HEK293 (cell line): ENCODE results near the gene ZCCHC24.

ENCODE experiments used
- CTCF ChIA-PET: fragments of 350-600 bp; formaldehyde crosslinking; extraction: SDS; loops from one replicate; lab custom pipeline; 2021; ENCODE audit warnings: antibody characterized with exemption; lab: Yijun Ruan, JAX
- POLR2A ChIA-PET: fragments of 300-600 bp; formaldehyde crosslinking; extraction: SDS; loops from one replicate; lab custom pipeline; 2020; ENCODE audit warnings: antibody characterized with exemption, inconsistent platforms; lab: Yijun Ruan, JAX
- H3K27ac ChIP-seq: fragments of 200-500 bp; sonication (Bioruptor generic); 2 replicates; pipeline ENCODE4 v1.5.1; 2014; ENCODE audit warnings: low read depth, low read length, control low read depth, inconsistent platforms; ENCODE audit errors: extremely low read depth
- H3K36me3 ChIP-seq, 2 experiments: fragments of 200-500 bp in 1 of 2; sonication (Bioruptor generic) in 1 of 2; 1 replicate in 1 of 2; 2 replicates in 1 of 2; pipeline ENCODE4 v1.5.1; 2014 to 2017; ENCODE audit warnings: inconsistent platforms in 2 of 2, low read length in 2 of 2; ENCODE audit not compliant: control insufficient read depth in 2 of 2, insufficient read depth in 1 of 2
- H3K4me1 ChIP-seq: fragments of 200-500 bp; sonication (Bioruptor generic); 2 replicates; pipeline ENCODE4 v1.5.1; 2014; ENCODE audit warnings: mild to moderate bottlenecking, low read length, inconsistent platforms; ENCODE audit not compliant: control insufficient read depth, insufficient read depth
- H3K4me3 ChIP-seq: 2 replicates; pipeline ENCODE4 v1.5.1; 2011; ENCODE audit warnings: low read depth, mild to moderate bottlenecking, control low read depth, low read length, moderate library complexity
- H3K9me3 ChIP-seq: fragments of 200-500 bp; sonication (Bioruptor generic); 2 replicates; pipeline ENCODE4 v1.5.1; 2014; ENCODE audit warnings: low read depth, low read length, inconsistent platforms; ENCODE audit not compliant: control insufficient read depth, insufficient read depth
- FEZF1 ChIP-seq: fragments of 450-650 bp; formaldehyde crosslinking; IDR thresholded peaks from 2 replicates; pipeline ENCODE4 v1.5.1; 2016; ENCODE audit warnings: missing biosample characterization, missing genetic modification characterization
- GFI1B ChIP-seq: fragments of 450-650 bp; formaldehyde crosslinking; IDR thresholded peaks from 2 replicates; pipeline ENCODE4 v1.5.1; 2016; ENCODE audit warnings: missing biosample characterization, missing genetic modification characterization
- GLIS2 ChIP-seq: fragments of 450-650 bp; formaldehyde crosslinking; IDR thresholded peaks from 2 replicates; pipeline ENCODE4 v1.5.1; 2016; ENCODE audit warnings: missing biosample characterization, missing genetic modification characterization
- KLF8 ChIP-seq: fragments of 450-650 bp; formaldehyde crosslinking; IDR thresholded peaks from 2 replicates; pipeline ENCODE4 v1.5.1; 2016; ENCODE audit warnings: missing biosample characterization, missing genetic modification characterization
- MZF1 ChIP-seq: fragments of 450-650 bp; formaldehyde crosslinking; IDR thresholded peaks from 2 replicates; pipeline ENCODE4 v1.5.1; 2017; ENCODE audit warnings: missing biosample characterization, missing genetic modification characterization, borderline replicate concordance
- PRDM4 ChIP-seq: fragments of 450-650 bp; formaldehyde crosslinking; IDR thresholded peaks from 2 replicates; pipeline ENCODE4 v1.5.1; 2017; ENCODE audit warnings: missing biosample characterization, missing genetic modification characterization
- YY1 ChIP-seq: fragments of 450-650 bp; formaldehyde crosslinking; IDR thresholded peaks from 2 replicates; pipeline ENCODE4 v1.5.1; 2018; ENCODE audit warnings: missing biosample characterization, missing genetic modification characterization
- ZFHX2 ChIP-seq: fragments of 450-650 bp; formaldehyde crosslinking; conservative IDR thresholded peaks from 2 replicates; pipeline ENCODE4 v1.5.1; 2016; ENCODE audit warnings: missing biosample characterization, missing genetic modification characterization
- ZNF146 ChIP-seq: fragments of 450-650 bp; formaldehyde crosslinking; IDR thresholded peaks from 2 replicates; pipeline ENCODE4 v1.5.1; 2016; ENCODE audit warnings: missing biosample characterization, missing genetic modification characterization
- ZNF157 ChIP-seq: fragments of 450-650 bp; formaldehyde crosslinking; IDR thresholded peaks from 2 replicates; pipeline ENCODE4 v1.5.1; 2016; ENCODE audit warnings: missing biosample characterization, missing genetic modification characterization
- ZNF19 ChIP-seq: fragments of 450-650 bp; formaldehyde crosslinking; IDR thresholded peaks from 2 replicates; pipeline ENCODE4; 2016; ENCODE audit warnings: missing biosample characterization, missing genetic modification characterization, low read depth
- ZNF223 ChIP-seq: fragments of 450-650 bp; formaldehyde crosslinking; IDR thresholded peaks from 2 replicates; pipeline ENCODE4 v1.5.1; 2016; ENCODE audit warnings: missing biosample characterization, missing genetic modification characterization
- ZNF24 ChIP-seq: fragments of 450-650 bp; formaldehyde crosslinking; IDR thresholded peaks from 2 replicates; pipeline ENCODE4 v1.5.1; 2016; ENCODE audit warnings: missing biosample characterization, missing genetic modification characterization
- ZNF416 ChIP-seq: fragments of 450-650 bp; formaldehyde crosslinking; IDR thresholded peaks from 2 replicates; pipeline ENCODE4 v1.5.1; 2016; ENCODE audit warnings: missing biosample characterization, missing genetic modification characterization
- ZNF530 ChIP-seq: fragments of 450-650 bp; formaldehyde crosslinking; IDR thresholded peaks from 2 replicates; pipeline ENCODE4 v1.5.1; 2016; ENCODE audit warnings: low read depth, missing biosample characterization, missing genetic modification characterization
- ZNF548 ChIP-seq: fragments of 450-650 bp; formaldehyde crosslinking; IDR thresholded peaks from 2 replicates; pipeline ENCODE4 v1.5.1; 2016; ENCODE audit warnings: missing biosample characterization, missing genetic modification characterization
- ZNF555 ChIP-seq: fragments of 450-650 bp; formaldehyde crosslinking; conservative IDR thresholded peaks from 2 replicates; pipeline ENCODE4 v1.5.1; 2017; ENCODE audit warnings: missing biosample characterization, mild to moderate bottlenecking, missing genetic modification characterization, inconsistent platforms
- ZNF561 ChIP-seq: fragments of 450-650 bp; IDR thresholded peaks from 2 replicates; pipeline ENCODE4 v1.5.1; 2018; ENCODE audit warnings: missing biosample characterization, missing genetic modification characterization, borderline replicate concordance
- ZNF639 ChIP-seq: fragments of 450-650 bp; formaldehyde crosslinking; IDR thresholded peaks from 2 replicates; pipeline ENCODE4 v1.5.1; 2016; ENCODE audit warnings: missing biosample characterization, missing genetic modification characterization
- ZNF645 ChIP-seq: fragments of 450-650 bp; formaldehyde crosslinking; IDR thresholded peaks from 2 replicates; pipeline ENCODE4; 2016; ENCODE audit warnings: missing biosample characterization, missing genetic modification characterization
- ZNF654 ChIP-seq: fragments of 450-650 bp; formaldehyde crosslinking; IDR thresholded peaks from 2 replicates; pipeline ENCODE4 v1.5.1; 2016; ENCODE audit warnings: low read depth, missing biosample characterization, missing genetic modification characterization
- ZNF707 ChIP-seq: fragments of 450-650 bp; formaldehyde crosslinking; IDR thresholded peaks from 2 replicates; pipeline ENCODE4 v1.5.1; 2016; ENCODE audit warnings: missing biosample characterization, missing genetic modification characterization
- ZNF777 ChIP-seq: fragments of 450-650 bp; formaldehyde crosslinking; IDR thresholded peaks from 2 replicates; pipeline ENCODE4 v1.5.1; 2017; ENCODE audit warnings: missing biosample characterization, missing genetic modification characterization, borderline replicate concordance
- ZNF792 ChIP-seq: fragments of 450-650 bp; formaldehyde crosslinking; IDR thresholded peaks from 2 replicates; pipeline ENCODE4 v1.5.1; 2016; ENCODE audit warnings: missing biosample characterization, missing genetic modification characterization
- ZSCAN5A ChIP-seq: fragments of 450-650 bp; formaldehyde crosslinking; IDR thresholded peaks from 2 replicates; pipeline ENCODE4 v1.5.1; 2016; ENCODE audit warnings: missing biosample characterization, missing genetic modification characterization
- TF ChIP-seq, protein P1 (sequence below): fragments of 450-650 bp; formaldehyde crosslinking; IDR thresholded peaks from 2 replicates; pipeline ENCODE4 v1.5.1; 2016; ENCODE audit warnings: missing biosample characterization, missing genetic modification characterization

ZCCHC24 gene

DNA sequence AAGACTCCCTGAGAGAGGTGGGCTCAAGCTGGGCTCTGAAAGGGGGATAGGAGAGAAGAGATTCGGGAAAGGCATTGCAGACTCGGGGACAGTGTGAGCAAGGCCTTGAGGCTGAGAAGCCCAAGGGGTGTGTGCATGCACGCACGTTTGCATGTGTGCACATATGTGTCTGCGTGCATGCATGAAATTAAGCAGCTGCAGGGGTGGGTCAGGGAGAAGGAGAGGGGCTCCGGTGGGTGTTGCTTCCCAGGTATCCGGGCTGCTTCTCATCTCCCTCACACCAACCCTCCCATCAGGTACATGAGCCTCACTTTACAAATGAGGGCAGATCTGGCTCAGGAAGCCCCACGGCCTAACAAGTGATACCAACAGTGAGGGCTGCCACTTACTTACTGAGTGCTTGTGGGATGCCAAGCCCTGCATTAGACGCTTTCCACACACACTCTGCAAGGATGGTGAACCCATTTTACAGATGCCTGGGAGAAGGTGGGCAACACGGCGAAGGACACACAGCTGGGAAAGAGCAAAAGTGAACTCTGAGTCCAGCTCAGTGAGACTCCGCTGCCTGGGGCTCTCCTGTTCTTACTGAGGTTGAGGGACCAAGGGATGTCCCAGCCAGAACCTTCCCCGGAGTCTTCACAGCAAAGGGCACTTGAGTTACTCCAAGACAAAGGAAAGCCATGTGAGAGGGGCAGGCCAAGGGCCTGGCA is 26.4 kb downstream of the ZCCHC24 start:
- no peak for TF ChIP-seq ZNF19
- no peak for TF ChIP-seq FEZF1 (tag by site-specific recombination)
- no peak for TF ChIP-seq ZFHX2
- TF ChIP-seq ZNF792 (tag by site-specific recombination): no peak
- TF ChIP-seq ZNF146 (tag by site-specific recombination): no peak
- TF ChIP-seq, protein P1, sequence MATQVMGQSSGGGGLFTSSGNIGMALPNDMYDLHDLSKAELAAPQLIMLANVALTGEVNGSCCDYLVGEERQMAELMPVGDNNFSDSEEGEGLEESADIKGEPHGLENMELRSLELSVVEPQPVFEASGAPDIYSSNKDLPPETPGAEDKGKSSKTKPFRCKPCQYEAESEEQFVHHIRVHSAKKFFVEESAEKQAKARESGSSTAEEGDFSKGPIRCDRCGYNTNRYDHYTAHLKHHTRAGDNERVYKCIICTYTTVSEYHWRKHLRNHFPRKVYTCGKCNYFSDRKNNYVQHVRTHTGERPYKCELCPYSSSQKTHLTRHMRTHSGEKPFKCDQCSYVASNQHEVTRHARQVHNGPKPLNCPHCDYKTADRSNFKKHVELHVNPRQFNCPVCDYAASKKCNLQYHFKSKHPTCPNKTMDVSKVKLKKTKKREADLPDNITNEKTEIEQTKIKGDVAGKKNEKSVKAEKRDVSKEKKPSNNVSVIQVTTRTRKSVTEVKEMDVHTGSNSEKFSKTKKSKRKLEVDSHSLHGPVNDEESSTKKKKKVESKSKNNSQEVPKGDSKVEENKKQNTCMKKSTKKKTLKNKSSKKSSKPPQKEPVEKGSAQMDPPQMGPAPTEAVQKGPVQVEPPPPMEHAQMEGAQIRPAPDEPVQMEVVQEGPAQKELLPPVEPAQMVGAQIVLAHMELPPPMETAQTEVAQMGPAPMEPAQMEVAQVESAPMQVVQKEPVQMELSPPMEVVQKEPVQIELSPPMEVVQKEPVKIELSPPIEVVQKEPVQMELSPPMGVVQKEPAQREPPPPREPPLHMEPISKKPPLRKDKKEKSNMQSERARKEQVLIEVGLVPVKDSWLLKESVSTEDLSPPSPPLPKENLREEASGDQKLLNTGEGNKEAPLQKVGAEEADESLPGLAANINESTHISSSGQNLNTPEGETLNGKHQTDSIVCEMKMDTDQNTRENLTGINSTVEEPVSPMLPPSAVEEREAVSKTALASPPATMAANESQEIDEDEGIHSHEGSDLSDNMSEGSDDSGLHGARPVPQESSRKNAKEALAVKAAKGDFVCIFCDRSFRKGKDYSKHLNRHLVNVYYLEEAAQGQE (tag by site-specific recombination): no peak
- TF ChIP-seq ZNF548 (tag by site-specific recombination): no peak
- TF ChIP-seq MZF1: no peak
- no peak for TF ChIP-seq ZNF530 (tag by site-specific recombination)
- TF ChIP-seq KLF8: no peak
- TF ChIP-seq ZNF555 (tag by site-specific recombination): no peak
- TF ChIP-seq ZNF561 (tag by site-specific recombination): no peak
- TF ChIP-seq ZNF24: no peak
- POLR2A ChIA-PET: no interaction called here
- Histone ChIP-seq H3K4me3 (no peak overlapping the region), H3K27ac (no peak overlapping the region), H3K36me3 (peaks cover 0 to 26% of the 10 kb centered on the region in 2 experiments; a peak in 1 of 3 replicates), H3K4me1 (peaks cover 6% of the 10 kb centered on the region; the same call in 1 of the 2 replicates), H3K9me3 (no peaks in the 10 kb centered on the region)
- CTCF ChIA-PET: interaction anchor here (0.6 to 1.7 kb wide), 2 partner anchors 18 to 46 kb away, joined by 4 read pairs; no protein-coding TSS in a partner anchor

DNA sequence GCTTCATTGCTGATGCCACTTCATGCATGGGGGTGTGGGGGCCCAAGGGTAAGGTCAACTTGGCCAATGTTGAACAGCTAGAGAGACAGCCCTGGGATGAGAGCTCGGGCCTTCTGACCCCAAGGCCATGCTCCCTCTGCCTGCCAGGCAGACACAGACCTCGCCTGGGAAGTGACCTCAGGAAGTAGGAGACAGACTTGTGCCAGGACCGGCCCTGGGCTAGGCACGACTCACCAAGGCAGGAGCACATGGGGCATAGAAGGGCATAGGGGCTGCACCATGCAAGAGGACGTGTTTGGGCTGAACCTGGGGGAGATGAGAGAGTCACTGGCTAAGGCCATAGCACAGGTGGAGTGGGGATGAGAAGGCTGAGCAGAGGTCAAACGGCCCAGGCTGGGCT is 27.1 kb downstream of the ZCCHC24 start:
- CTCF ChIA-PET: interaction anchor here (1.7 kb wide), 1 partner anchor 18 kb away, joined by 4 read pairs; no protein-coding TSS in a partner anchor
- POLR2A ChIA-PET: no interaction called here
- no peak for TF ChIP-seq ZNF416 (tag by site-specific recombination)
- TF ChIP-seq ZSCAN5A: no peak
- TF ChIP-seq PRDM4 (tag by site-specific recombination): no peak
- no peak for TF ChIP-seq ZNF777 (tag by site-specific recombination)
- no peak for TF ChIP-seq ZNF223
- no peak for TF ChIP-seq ZNF654
- no peak for TF ChIP-seq GLIS2
- no peak for TF ChIP-seq ZNF24
- no peak for TF ChIP-seq ZNF157 (tag by site-specific recombination)
- no peak for TF ChIP-seq ZNF707 (tag by site-specific recombination)
- TF ChIP-seq ZNF639 (tag by site-specific recombination): no peak
- no peak for TF ChIP-seq GFI1B (tag by site-specific recombination)
- no peak for TF ChIP-seq YY1 (tag by site-specific recombination)
- no peak for TF ChIP-seq ZNF645 (tag by site-specific recombination)
- TF ChIP-seq, all 188 proteins: peak for 0
- H3K36me3 ChIP-seq: peaks cover 0 to 26% of the 10 kb centered on the region in 2 experiments; a peak in 1 of 3 replicates
- no peak overlapping the region for H3K4me3 ChIP-seq
- no peak overlapping the region for H3K27ac ChIP-seq
- no peaks in the 10 kb centered on the region for H3K9me3 ChIP-seq
- H3K4me1 ChIP-seq: peaks cover 6% of the 10 kb centered on the region; the same call in 1 of the 2 replicates
